HG03354 (cell line): ENCODE results near the gene ST8SIA6.
A peak's percentile ranks its signal among the peaks of the same experiment; 100 is the strongest.
"Not testable (repeated sequence)": the region's sequence is repeated elsewhere in the genome, so short reads cannot be mapped to it uniquely, and the experiment has no call there.

ENCODE experiments used
- ATAC-seq: cut with Tn5 transposase; IDR thresholded peaks from one replicate; pipeline ENCODE4 v1.9.1; 2021; ENCODE audit warnings: mild to moderate bottlenecking; ENCODE audit not compliant: unreplicated experiment, poor library complexity, severe bottlenecking

The ST8SIA6 gene, protein sequence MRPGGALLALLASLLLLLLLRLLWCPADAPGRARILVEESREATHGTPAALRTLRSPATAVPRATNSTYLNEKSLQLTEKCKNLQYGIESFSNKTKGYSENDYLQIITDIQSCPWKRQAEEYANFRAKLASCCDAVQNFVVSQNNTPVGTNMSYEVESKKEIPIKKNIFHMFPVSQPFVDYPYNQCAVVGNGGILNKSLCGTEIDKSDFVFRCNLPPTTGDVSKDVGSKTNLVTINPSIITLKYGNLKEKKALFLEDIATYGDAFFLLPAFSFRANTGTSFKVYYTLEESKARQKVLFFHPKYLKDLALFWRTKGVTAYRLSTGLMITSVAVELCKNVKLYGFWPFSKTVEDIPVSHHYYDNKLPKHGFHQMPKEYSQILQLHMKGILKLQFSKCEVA

DNA sequence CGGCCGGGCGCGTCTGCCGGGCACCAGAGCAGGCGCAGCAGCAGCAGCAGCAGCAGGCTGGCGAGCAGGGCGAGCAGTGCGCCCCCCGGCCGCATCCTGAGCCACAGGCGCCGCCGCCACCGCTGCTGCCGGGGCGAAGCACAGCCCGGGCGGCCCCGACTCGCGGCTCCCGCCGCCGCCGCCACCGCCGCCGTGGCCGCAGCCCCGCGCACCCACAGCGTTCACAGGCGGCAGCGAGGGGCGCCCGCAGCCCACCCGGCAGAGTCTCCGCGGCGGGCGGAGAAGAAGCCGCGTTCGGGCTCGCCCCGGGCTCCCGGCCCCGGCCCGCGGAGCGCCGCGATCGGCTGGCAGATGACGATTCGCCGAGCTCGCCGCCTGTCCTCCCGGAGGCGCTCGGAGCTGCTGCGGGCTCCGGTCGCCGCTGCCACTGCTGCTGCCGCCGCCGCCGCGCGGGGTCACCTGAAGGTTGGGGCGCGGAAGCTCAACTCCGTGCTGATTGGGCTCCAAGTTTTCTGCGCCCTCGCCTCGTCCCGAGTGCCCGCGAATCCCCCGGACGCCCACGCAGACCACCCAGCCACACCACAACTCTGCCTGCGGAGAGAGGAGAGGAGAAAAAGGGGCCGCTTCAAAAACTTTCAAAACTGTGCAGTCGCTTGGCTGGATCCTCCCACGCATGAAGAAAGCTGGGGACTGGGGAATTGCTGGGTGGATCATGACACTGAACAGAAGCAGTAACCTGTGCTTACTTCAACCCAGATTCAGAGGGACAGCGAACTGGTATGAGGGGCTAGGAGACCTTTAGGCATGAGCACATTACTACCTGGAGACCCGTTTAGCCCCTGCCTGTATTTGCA is at the start of gene ST8SIA6:
Gene ST8SIA6 (minus strand): TSS at position 435 of the 854 bp plus-strand sequence. CDS start 340 bp downstream, at position 95.
- peak; percentile 73 for ATAC-seq

DNA sequence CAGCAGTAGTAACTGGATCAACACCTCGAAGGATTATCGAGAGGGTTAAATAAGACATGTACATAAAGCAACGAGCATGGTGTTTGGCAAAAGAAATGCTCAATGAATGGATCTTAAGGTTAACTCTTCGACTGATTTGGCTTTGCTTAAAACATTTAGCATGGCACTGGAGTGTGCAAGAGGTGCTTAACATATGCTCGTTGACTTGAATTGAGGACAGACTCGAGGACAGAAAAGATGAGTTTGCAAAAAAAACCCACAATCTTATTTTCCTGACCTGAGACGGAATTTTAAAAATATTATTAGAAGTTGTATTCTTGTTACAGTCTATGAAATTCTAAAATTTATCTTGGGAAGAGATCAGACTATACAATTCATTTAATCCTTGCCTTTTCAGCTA is 49.4 kb upstream of the ST8SIA6 start:
- no peak for ATAC-seq

- ATAC-seq: no peak
Observed at GRCh38 chr10:17502814-17503213, 48.4 kb upstream of the ST8SIA6 start.

DNA sequence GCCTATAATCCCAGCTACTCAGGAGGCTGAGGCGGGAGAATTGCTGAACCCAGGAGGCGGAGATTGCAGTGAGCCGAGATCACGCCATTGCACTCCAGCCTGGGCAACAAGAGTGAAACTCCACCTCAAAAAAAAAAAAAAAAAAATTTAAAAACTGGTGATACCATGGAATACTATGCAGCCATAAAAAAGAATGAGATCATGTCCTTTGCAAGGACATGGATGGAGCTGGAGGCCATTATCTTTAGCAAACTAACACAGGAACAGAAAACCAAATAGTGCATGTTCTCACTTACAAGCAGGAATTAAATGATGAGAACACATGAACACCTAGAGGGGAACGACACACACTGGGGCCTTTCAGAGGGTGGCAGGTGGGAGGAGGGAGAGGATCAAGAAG is 44.6 kb upstream of the ST8SIA6 start:
- not testable (repeated sequence) for ATAC-seq

DNA sequence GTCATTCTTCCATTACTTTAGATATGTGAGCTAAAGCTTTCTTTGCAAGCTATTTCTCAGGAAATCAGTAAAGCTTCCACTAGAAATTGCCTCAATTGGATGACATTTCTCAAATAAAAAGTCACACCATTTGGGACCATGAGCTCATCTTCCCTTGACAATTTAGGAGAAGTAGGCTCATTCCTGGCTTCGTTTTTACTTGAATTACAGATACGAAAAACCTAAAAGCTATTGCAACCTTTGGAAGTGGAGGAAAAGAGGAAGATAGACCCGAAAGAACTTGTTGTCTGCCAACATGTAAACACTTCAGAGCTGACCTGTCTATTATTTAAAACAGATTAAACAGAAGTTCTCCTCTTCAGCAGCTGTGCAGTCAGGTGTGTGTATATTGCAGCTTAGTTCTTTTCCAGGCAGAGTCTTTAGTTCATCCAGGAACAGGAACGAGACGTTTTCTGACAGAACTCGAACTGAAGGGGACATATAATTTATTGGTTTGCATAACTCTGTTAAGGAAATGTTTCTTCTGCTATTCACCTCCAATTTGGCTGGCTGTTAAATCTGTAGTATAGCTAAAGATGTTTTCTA is 43.1 kb upstream of the ST8SIA6 start:
- no peak for ATAC-seq

DNA sequence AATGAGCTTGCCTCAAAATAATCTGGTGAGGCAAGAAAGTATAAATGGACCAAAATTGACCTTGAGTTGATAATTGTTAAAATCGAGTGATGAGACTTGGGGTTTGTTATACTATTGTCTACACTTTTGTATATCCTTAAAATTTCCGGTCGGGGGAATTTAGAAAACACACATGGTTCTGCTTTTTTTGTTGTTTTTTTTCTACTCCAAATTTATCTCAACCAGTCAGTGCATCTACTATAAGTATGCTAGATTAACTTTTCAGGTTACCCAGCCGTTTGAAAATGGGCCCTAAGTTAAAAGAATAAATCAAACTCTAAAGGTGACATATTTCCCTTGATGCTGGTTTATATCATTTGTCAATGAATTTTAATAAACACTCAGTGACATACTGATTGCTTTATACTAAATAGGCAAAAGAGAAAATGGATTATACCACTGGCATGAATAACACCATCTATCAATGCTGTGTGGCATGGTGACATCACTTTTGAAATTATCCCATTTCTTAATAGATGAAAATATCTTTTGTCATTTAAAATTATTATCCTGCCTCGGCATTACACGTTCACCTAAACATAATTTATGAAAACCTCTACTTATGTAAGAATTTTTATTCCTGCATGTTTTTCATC is 40.3 kb upstream of the ST8SIA6 start:
- no peak for ATAC-seq

- no peak for ATAC-seq
Observed at GRCh38 chr10:17488848-17489247, 34.5 kb upstream of the ST8SIA6 start.

- no peak for ATAC-seq
Observed at GRCh38 chr10:17483079-17483478, 28.7 kb upstream of the ST8SIA6 start.

GRCh38 chr10:17479822-17480221 is 25.4 kb upstream of the ST8SIA6 start:
- no peak for ATAC-seq

- no peak for ATAC-seq
Observed at GRCh38 chr10:17479015-17479615, 24.7 kb upstream of the ST8SIA6 start.

DNA sequence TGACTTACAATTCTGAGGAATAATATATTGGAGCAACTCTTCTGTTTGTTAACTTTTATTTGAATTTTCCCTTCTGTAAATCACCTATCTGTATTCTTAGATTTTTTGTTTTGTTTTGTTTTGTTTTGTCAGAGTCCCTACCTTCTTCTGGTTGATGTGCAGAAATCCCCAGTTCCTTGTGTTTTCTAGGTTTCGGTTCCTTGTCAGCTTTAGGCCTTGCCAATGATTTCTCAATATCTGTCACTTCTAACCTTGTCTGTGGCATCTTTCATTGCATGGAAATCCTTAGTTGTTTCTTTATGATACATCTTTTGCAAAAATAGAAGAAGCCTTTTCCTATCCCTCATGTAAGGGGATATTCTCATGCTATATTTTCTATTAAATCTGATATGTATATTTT is 21.7 kb upstream of the ST8SIA6 start:
- ATAC-seq: peak; percentile 48

DNA sequence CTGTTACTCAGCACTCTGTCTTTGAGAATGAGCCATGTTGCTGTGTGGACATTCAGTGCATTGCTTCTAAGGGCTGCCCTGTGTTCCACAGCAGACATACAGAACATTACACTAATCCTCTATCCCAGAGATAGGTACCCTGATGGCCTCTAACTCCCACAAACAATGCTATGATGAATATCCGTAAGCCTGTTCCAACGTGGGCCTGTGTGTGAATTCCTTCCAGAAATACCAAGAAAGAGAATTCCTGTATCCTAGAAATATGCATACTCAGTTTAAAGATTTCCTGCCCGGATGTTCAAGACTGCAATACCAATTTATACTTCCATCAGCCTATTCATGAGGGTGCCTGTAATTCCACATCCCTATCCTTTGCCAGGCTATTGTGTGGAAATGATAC is 21.3 kb upstream of the ST8SIA6 start:
- ATAC-seq: no peak

GRCh38 chr10:17474595-17475323 is 20.4 kb upstream of the ST8SIA6 start:
- ATAC-seq: no peak

DNA sequence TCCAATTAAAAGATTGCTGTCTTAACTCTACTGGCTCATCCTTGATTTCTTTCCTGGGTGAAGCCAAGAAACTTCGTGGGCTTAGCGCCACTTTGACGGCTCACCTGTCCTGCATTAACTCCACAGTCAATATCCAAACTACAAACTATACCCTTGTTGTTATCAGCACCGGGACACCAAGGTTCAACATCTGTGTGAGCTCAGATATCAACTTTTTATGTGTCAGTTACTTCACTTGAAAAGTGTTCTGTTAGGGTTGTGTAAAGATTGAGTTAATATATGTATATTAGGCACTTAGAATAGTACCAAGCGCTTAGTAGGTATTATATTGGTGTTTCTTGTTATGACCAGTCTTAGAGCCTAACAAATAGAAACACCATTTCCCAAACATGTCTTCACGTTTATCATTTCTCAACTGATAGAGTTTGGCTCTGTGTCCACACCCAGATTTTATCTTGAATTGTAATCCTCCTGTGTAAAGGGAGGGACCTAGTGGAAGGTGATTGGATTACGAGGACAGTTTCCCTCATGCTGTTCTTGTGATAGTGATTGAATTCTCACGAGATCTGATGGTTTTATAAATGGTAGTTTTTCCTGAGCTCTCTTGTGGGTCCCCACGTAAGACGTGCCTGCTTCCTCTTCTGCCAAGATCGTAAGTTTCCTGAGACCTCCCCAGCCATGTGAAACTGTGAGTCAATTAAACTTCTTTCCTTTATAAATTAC is 19.0 kb upstream of the ST8SIA6 start:
- ATAC-seq: no peak

DNA sequence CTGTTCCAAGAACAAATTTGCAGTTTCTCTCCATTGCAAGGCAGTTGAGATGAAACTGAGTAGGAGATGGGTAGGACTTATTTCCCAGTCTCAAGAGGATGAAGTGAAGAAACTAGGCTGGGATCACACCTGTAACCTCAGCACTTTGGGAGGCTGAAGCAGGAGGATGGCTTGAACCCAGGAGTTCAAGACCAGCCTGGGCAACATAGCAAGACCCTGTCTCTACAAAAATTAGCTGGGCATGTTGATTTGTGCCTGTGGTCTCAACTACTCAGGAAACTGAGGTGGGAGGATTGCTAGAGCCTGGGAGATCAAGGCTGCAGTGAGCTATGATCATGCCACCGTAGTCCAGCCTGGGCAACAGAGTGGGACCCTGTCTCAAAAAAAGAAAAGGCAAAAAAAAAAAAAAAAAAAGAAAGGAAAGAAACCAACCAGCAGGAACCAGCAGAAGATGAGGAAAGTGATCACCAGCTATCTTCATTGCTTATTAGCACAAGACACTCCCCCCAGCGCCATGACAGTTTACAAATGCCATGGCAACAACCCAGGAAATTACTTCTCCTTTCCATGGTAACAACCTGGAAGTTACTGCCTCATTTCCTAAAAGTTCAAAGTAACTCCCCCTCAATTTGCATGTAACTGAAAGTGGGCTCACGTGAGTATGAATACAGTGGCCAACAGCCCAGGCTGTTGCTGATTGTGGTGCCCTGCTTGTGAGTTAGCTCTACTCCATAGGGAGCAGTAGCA is 18.3 kb upstream of the ST8SIA6 start:
- ATAC-seq: no peak

DNA sequence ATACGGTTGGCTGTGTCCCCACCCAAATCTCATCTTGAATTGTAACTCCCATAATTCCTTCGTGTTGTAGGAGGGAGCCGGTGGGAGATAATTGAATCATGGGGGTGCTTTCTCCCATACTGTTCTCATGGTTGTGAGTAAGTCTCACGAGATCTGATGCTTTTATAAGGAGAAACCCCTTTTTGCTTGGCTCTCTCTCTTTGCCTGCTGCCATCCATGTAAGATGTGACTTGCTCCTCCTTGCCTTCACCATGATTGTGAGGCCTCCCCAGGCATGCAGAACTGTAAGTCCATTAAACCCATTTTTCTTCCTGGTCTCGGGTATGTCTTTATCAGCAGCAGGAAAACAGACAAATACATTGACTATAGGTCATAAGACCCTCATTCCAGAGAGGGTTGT is 15.9 kb upstream of the ST8SIA6 start:
- no peak for ATAC-seq

- no peak for ATAC-seq
Observed at GRCh38 chr10:17465328-17466125, 11.1 kb upstream of the ST8SIA6 start.
